HG03097 (cell line): ENCODE results near the gene ZNF280C.

Experiments
- ATAC-seq: cut with Tn5 transposase; IDR thresholded peaks from one replicate; pipeline ENCODE4 v1.9.1; 2021; ENCODE audit not compliant: unreplicated experiment, low FRiP score

The ZNF280C gene

GRCh38 chrX:130179170-130179569 lies 89.5 kb downstream of the ZNF280C start:
- no peak for ATAC-seq

- no peak for ATAC-seq
Observed at GRCh38 chrX:130176942-130177341, 91.8 kb downstream of the ZNF280C start.

GRCh38 chrX:130176354-130176776 lies 92.3 kb downstream of the ZNF280C start:
- peak; percentile 86 for ATAC-seq

- ATAC-seq, result no peak
Observed at GRCh38 chrX:130174937-130175336, 93.8 kb downstream of the ZNF280C start.

- no peak for ATAC-seq
Observed at GRCh38 chrX:130174045-130174704, 94.5 kb downstream of the ZNF280C start.

- peak; percentile 39 for ATAC-seq
Observed at GRCh38 chrX:130173190-130173895, 95.4 kb downstream of the ZNF280C start.

GRCh38 chrX:130172127-130172845 lies 96.4 kb downstream of the ZNF280C start:
- no peak for ATAC-seq

- no peak for ATAC-seq
Observed at GRCh38 chrX:130171446-130172126, 97.1 kb downstream of the ZNF280C start, which contains the start of gene RAB33A. Gene RAB33A, plus strand, starts transcription at chrX:130171962. Its CDS starts 101 bp downstream, at chrX:130172063.

GRCh38 chrX:130170752-130171445 lies 97.8 kb downstream of the ZNF280C start:
- peak; percentile 51 for ATAC-seq

GRCh38 chrX:130167040-130167439 lies 101.7 kb downstream of the ZNF280C start:
- ATAC-seq, result no peak

GRCh38 chrX:130166503-130166777 lies 102.3 kb downstream of the ZNF280C start:
- ATAC-seq, result no peak

GRCh38 chrX:130165703-130166502 lies 102.8 kb downstream of the ZNF280C start, which contains the start of gene AIFM1:
Gene AIFM1, minus strand, starts transcription at chrX:130165841. Its CDS starts 185 bp downstream, at chrX:130165656.
- peak; percentile 85 for ATAC-seq

- no peak for ATAC-seq
Observed at GRCh38 chrX:130165181-130165702, 103.5 kb downstream of the ZNF280C start.

GRCh38 chrX:130163398-130163797 lies 105.3 kb downstream of the ZNF280C start:
- ATAC-seq, result no peak

GRCh38 chrX:130162094-130162735 lies 106.5 kb downstream of the ZNF280C start:
- ATAC-seq, result no peak

GRCh38 chrX:130159776-130160175 lies 108.9 kb downstream of the ZNF280C start:
- ATAC-seq, result no peak

GRCh38 chrX:130158311-130158710 lies 110.4 kb downstream of the ZNF280C start:
- no peak for ATAC-seq

- ATAC-seq, result no peak
Observed at GRCh38 chrX:130155564-130155963, 113.1 kb downstream of the ZNF280C start.
